Measurements from ENCODE around the gene PABPN1L. TPM values are rescaled to one million over a fixed set of nuclear protein-coding genes. Genes with fewer than 3 reads are reported as not detected.

PABPN1L gene
- total RNA-seq, 1 experiment from 2014 or later, result 0.57 TPM

DNA sequence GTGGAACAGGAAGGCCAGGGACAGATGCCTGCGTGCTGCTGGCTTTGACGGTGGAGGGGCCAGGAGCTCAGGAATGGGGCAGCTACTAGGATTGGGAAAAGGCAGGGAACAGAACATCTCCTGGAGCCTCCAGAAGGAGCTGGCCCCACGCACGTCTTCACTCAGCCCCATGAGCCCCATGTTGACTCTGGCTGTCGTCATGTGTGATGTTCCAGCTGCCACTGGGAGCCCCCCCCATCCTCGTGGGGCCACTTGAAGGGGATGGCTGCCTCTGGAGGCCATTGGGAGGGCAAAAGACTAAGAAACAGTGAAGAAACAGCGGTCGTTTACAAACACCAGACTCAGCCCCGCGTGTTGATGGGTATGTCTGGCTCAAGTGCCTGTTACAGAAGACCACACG lies 36.2 kb downstream of the PABPN1L start (continued):
- no peak for TF ChIP-seq POLR2AphosphoS5 (IDR thresholded peaks at IDR 0.05; ENCODE audit: low read depth, low read length)

DNA sequence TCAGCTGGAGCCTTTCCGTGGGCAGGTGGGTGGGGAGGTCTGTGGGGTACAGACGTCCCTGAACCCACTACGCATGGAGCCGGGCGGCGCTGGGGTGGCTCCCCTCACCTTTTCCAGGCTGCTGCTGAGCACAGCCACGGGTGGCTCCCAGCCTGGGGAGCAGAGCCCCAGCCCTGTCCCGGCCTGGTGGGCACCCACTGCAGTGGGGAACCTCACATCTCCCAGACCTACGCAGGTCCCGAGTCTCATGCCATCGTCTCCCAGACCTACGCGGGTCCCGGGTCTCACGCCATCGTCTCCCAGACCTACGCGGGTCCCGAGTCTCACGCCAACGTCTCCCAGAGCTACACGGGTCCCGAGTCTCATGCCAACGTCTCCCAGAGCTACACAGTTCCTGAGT lies 37.7 kb downstream of the PABPN1L start:
- ATAC-seq (no peak), DNase-seq (ENCODE audit: low read depth, low spot score) (no peak)
- H4K20me1 ChIP-seq (ENCODE audit: insufficient read depth), result no peaks in the 10 kb centered on the region
- RAD21 ChIA-PET (ENCODE audit: low non-redundant PET in 1 of 2, low total read pairs in 2 of 2, uncharacterized antibody in 2 of 2, unreplicated experiment in 2 of 2), result no interaction called here
- H3K27me3 ChIP-seq (ENCODE audit: insufficient read depth, low read length), result no peaks in the 10 kb centered on the region
- H3K79me2 ChIP-seq (ENCODE audit: insufficient read depth, low read length), result no peaks in the 10 kb centered on the region
- no peak overlapping the region for H3K27ac ChIP-seq (ENCODE audit: low read depth, low read length)
- no peak overlapping the region for H3K4me2 ChIP-seq (ENCODE audit: low read length)
- H3K4me1 ChIP-seq (ENCODE audit: control insufficient read depth in 1 of 2, insufficient read depth in 2 of 2, low read length in 2 of 2), result peaks cover 0 to 4% of the 10 kb centered on the region in 2 experiments; a peak in 1 of 4 replicates
- no peak overlapping the region for H3K4me3 ChIP-seq (replicated peaks in 1 of 2; ENCODE audit: low read depth in 1 of 2, low read length in 2 of 2)
- POLR2A ChIA-PET, result no interaction called here
- TF ChIP-seq YY1 (IDR thresholded peaks at IDR 0.05; ENCODE audit: extremely low read depth, insufficient replicate concordance, low read depth, low read length) (no peak), EZH2phosphoT487 (IDR thresholded peaks at IDR 0.05; ENCODE audit: borderline replicate concordance) (no peak), RAD21 (IDR thresholded peaks at IDR 0.05; ENCODE audit: low read depth) (no peak), EGR1 (IDR thresholded peaks at IDR 0.05; ENCODE audit: low read depth) (no peak), SRF (IDR thresholded peaks at IDR 0.05; ENCODE audit: low read depth) (no peak), POLR2A (IDR thresholded peaks at IDR 0.05; ENCODE audit: borderline replicate concordance, extremely low read depth, insufficient read depth, insufficient read length) (no peak), ZNF274 (IDR thresholded peaks at IDR 0.05; ENCODE audit: low read depth, low read length) (no peak), POLR2AphosphoS5 (IDR thresholded peaks at IDR 0.05; ENCODE audit: low read depth, low read length) (no peak), JUND (IDR thresholded peaks at IDR 0.05) (no peak), EZH2 (IDR thresholded peaks at IDR 0.05) (no peak), ZFX (IDR thresholded peaks at IDR 0.05) (no peak), TCF7L2 (IDR thresholded peaks at IDR 0.05; ENCODE audit: borderline replicate concordance, extremely low read depth, insufficient read depth, insufficient read length) (no peak), CEBPB (IDR thresholded peaks at IDR 0.05; ENCODE audit: low read depth) (no peak)
- TF ChIP-seq, protein P1, sequence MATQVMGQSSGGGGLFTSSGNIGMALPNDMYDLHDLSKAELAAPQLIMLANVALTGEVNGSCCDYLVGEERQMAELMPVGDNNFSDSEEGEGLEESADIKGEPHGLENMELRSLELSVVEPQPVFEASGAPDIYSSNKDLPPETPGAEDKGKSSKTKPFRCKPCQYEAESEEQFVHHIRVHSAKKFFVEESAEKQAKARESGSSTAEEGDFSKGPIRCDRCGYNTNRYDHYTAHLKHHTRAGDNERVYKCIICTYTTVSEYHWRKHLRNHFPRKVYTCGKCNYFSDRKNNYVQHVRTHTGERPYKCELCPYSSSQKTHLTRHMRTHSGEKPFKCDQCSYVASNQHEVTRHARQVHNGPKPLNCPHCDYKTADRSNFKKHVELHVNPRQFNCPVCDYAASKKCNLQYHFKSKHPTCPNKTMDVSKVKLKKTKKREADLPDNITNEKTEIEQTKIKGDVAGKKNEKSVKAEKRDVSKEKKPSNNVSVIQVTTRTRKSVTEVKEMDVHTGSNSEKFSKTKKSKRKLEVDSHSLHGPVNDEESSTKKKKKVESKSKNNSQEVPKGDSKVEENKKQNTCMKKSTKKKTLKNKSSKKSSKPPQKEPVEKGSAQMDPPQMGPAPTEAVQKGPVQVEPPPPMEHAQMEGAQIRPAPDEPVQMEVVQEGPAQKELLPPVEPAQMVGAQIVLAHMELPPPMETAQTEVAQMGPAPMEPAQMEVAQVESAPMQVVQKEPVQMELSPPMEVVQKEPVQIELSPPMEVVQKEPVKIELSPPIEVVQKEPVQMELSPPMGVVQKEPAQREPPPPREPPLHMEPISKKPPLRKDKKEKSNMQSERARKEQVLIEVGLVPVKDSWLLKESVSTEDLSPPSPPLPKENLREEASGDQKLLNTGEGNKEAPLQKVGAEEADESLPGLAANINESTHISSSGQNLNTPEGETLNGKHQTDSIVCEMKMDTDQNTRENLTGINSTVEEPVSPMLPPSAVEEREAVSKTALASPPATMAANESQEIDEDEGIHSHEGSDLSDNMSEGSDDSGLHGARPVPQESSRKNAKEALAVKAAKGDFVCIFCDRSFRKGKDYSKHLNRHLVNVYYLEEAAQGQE (IDR thresholded peaks at IDR 0.05; ENCODE audit: low read depth), result no peak
- TF ChIP-seq, protein P2, sequence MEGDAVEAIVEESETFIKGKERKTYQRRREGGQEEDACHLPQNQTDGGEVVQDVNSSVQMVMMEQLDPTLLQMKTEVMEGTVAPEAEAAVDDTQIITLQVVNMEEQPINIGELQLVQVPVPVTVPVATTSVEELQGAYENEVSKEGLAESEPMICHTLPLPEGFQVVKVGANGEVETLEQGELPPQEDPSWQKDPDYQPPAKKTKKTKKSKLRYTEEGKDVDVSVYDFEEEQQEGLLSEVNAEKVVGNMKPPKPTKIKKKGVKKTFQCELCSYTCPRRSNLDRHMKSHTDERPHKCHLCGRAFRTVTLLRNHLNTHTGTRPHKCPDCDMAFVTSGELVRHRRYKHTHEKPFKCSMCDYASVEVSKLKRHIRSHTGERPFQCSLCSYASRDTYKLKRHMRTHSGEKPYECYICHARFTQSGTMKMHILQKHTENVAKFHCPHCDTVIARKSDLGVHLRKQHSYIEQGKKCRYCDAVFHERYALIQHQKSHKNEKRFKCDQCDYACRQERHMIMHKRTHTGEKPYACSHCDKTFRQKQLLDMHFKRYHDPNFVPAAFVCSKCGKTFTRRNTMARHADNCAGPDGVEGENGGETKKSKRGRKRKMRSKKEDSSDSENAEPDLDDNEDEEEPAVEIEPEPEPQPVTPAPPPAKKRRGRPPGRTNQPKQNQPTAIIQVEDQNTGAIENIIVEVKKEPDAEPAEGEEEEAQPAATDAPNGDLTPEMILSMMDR (IDR thresholded peaks at IDR 0.05 in 2 of 3, conservative IDR thresholded peaks at IDR 0.05 in 1 of 3; ENCODE audit: borderline replicate concordance in 1 of 3, insufficient read depth in 1 of 3, low read depth in 2 of 3, low read length in 2 of 3), result no peak
- TF ChIP-seq, protein P3, sequence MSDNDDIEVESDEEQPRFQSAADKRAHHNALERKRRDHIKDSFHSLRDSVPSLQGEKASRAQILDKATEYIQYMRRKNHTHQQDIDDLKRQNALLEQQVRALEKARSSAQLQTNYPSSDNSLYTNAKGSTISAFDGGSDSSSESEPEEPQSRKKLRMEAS (IDR thresholded peaks at IDR 0.05), result no peak
- TF ChIP-seq, protein P4, sequence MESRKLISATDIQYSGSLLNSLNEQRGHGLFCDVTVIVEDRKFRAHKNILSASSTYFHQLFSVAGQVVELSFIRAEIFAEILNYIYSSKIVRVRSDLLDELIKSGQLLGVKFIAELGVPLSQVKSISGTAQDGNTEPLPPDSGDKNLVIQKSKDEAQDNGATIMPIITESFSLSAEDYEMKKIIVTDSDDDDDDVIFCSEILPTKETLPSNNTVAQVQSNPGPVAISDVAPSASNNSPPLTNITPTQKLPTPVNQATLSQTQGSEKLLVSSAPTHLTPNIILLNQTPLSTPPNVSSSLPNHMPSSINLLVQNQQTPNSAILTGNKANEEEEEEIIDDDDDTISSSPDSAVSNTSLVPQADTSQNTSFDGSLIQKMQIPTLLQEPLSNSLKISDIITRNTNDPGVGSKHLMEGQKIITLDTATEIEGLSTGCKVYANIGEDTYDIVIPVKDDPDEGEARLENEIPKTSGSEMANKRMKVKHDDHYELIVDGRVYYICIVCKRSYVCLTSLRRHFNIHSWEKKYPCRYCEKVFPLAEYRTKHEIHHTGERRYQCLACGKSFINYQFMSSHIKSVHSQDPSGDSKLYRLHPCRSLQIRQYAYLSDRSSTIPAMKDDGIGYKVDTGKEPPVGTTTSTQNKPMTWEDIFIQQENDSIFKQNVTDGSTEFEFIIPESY (IDR thresholded peaks at IDR 0.05; ENCODE audit: extremely low read depth, insufficient replicate concordance, low read length), result no peak
- no peak overlapping the region for H2AFZ ChIP-seq (ENCODE audit: low read depth, low read length, poor library complexity, severe bottlenecking)
- BruUV-seq (replicated peaks), result no TSS peak
- intact Hi-C loops (cut with micrococcal nuclease), result no loop called here
- no peaks in the 10 kb centered on the region for H3K9me3 ChIP-seq (ENCODE audit: control insufficient read depth in 1 of 2, insufficient read depth in 1 of 2, low read depth in 1 of 2, low read length in 2 of 2)
- no peaks in the 10 kb centered on the region for H3K36me3 ChIP-seq (ENCODE audit: control insufficient read depth in 1 of 2, insufficient read depth in 2 of 2, low read length in 2 of 2)
- CTCF ChIA-PET, result no interaction called here
- no peak overlapping the region for H3K9ac ChIP-seq (ENCODE audit: low read length)
- no peaks in the 10 kb centered on the region for H3K9me2 ChIP-seq (ENCODE audit: insufficient read depth)

All from HCT116 (cell line).